ENCODE results near the gene LIMK1.

LIMK1 gene

DNA sequence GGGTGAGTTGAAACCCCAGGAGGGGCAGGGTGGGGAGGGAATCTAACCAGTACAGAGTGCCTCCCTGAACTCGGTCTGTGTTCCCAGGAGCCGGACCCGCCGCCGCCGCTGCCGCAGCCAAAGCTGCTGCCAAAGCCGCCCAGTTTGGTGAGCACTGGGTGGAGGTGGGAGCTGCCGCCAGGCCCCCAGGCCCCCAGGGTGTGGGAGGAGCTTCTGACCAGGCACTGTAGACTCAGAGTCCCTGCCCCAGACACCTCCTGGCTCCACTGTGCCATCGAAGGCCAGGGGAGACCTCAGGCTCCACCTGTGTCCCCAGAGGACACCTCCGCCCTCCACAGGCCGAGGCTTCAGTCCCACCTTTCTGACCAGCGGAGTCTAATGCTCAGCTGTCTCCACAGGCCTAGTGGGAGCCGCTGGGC lies 20.4 kb upstream of the LIMK1 start:
- TF ChIP-seq, protein P1, sequence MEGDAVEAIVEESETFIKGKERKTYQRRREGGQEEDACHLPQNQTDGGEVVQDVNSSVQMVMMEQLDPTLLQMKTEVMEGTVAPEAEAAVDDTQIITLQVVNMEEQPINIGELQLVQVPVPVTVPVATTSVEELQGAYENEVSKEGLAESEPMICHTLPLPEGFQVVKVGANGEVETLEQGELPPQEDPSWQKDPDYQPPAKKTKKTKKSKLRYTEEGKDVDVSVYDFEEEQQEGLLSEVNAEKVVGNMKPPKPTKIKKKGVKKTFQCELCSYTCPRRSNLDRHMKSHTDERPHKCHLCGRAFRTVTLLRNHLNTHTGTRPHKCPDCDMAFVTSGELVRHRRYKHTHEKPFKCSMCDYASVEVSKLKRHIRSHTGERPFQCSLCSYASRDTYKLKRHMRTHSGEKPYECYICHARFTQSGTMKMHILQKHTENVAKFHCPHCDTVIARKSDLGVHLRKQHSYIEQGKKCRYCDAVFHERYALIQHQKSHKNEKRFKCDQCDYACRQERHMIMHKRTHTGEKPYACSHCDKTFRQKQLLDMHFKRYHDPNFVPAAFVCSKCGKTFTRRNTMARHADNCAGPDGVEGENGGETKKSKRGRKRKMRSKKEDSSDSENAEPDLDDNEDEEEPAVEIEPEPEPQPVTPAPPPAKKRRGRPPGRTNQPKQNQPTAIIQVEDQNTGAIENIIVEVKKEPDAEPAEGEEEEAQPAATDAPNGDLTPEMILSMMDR (IDR thresholded peaks at IDR 0.05; ENCODE audit: control insufficient read depth, insufficient read depth, low read depth, low read length, missing control alignments) = no peak
- no peak for DNase-seq (ENCODE audit: low read depth)
- no peak overlapping the region for H3K4me3 ChIP-seq (ENCODE audit: control insufficient read depth, low read depth, low read length)

- DNase-seq (ENCODE audit: low read depth) = no peak
- TF ChIP-seq, protein P1 (IDR thresholded peaks at IDR 0.05; ENCODE audit: control insufficient read depth, insufficient read depth, low read depth, low read length, missing control alignments) = no peak
- no peak overlapping the region for H3K4me3 ChIP-seq (ENCODE audit: control insufficient read depth, low read depth, low read length)
Observed at GRCh38 chr7:74063646-74064045, 20.0 kb upstream of the LIMK1 start.

DNA sequence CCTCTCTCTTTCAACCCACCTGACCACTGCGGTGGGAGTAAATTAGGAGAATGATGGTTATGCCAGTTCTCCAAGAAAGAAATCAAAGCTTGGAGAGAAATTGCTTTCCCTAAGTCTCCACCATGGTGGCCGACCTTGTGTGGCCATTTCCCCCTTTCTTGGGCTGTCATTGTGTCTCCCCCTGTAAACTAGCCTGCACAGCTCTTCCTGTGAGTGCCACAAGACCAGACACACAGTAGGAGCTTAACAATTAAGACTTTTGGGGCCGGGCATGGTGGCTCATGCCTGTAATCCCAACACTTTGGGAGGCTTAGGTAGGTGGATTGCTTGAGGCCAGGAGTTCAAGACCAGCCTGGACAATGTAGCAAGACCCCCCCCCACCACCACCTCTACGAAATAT lies 18.9 kb upstream of the LIMK1 start:
- no peak for DNase-seq (ENCODE audit: low read depth)
- TF ChIP-seq, protein P1 (IDR thresholded peaks at IDR 0.05; ENCODE audit: control insufficient read depth, insufficient read depth, low read depth, low read length, missing control alignments) = no peak
- no peak overlapping the region for H3K4me3 ChIP-seq (ENCODE audit: control insufficient read depth, low read depth, low read length)

GRCh38 chr7:74066626-74067025 lies 17.0 kb upstream of the LIMK1 start:
- TF ChIP-seq, protein P1 (IDR thresholded peaks at IDR 0.05; ENCODE audit: control insufficient read depth, insufficient read depth, low read depth, low read length, missing control alignments) = no peak
- H3K4me3 ChIP-seq (ENCODE audit: control insufficient read depth, low read depth, low read length) = no peak overlapping the region

DNA sequence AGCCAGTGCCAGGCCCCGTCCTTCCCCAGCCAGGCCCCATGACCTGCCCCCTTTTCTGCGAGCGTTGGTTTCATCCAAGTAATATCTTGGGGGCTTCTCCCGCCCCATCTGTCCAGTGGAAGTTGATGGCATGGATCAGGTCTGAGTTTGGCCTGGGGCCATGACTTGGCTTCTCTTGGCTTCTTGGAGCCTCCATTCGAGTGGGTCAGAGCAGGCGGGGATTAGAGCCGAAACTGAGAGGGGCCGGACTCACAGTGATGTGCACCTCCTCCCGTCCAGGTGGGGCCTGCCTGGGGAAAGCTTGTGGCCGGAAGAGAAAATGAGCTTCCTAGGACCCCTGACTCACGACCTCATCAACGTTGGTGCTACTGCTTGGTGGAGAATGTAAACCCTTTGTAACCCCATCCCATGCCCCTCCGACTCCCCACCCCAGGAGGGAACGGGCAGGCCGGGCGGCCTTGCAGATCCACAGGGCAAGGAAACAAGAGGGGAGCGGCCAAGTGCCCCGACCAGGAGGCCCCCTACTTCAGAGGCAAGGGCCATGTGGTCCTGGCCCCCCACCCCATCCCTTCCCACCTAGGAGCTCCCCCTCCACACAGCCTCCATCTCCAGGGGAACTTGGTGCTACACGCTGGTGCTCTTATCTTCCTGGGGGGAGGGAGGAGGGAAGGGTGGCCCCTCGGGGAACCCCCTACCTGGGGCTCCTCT lies 15.1 kb upstream of the LIMK1 start:
- DNase-seq (ENCODE audit: low read depth) = no peak
- TF ChIP-seq, protein P1 (IDR thresholded peaks at IDR 0.05; ENCODE audit: control insufficient read depth, insufficient read depth, low read depth, low read length, missing control alignments) = no peak
- no peak overlapping the region for H3K4me3 ChIP-seq (ENCODE audit: control insufficient read depth, low read depth, low read length)

More at GRCh38 chr7:74066626-74067025, 17.0 kb upstream of the LIMK1 start:
- DNase-seq (ENCODE audit: low read depth) = no peak

- DNase-seq (ENCODE audit: low read depth) = no peak
- H3K4me3 ChIP-seq (ENCODE audit: control insufficient read depth, low read depth, low read length) = no peak overlapping the region
- TF ChIP-seq, protein P1 (IDR thresholded peaks at IDR 0.05; ENCODE audit: control insufficient read depth, insufficient read depth, low read depth, low read length, missing control alignments) = no peak
Observed at GRCh38 chr7:74069086-74069541, 14.5 kb upstream of the LIMK1 start.
